ENCODE results near the gene MET. TPM values are rescaled to one million over a fixed set of nuclear protein-coding genes. Genes with fewer than 3 reads are reported as not detected.

The MET gene
- total and polyA plus RNA-seq, 2 of the 8 experiments (the other 6 are each of a cell fraction or from before 2014, with no cell fraction given) = 3.5 to 12.9 TPM

GRCh38 chr7:116788572-116789197 lies 116.7 kb downstream of the MET start (continued):
- TF ChIP-seq RXRA (IDR thresholded peaks at IDR 0.05; ENCODE audit: insufficient read depth, low read depth, low read length) (no peak), SIX5 (IDR thresholded peaks at IDR 0.05; ENCODE audit: low read depth, low read length) (no peak), CTCF (IDR thresholded peaks at IDR 0.05; ENCODE audit: control extremely low read depth in 1 of 3, insufficient read depth in 1 of 3, low read depth in 1 of 3, low read length in 3 of 3) (no peak)
